ENCODE measurements around the gene BMF.

GRCh38 chr15:40066589-40066988 is 42.1 kb downstream of the BMF start:
- no peak for TF ChIP-seq GATA2 (IDR thresholded peaks at IDR 0.05; ENCODE audit: low read depth, low read length)
- TF ChIP-seq GATA3 (IDR thresholded peaks at IDR 0.05; ENCODE audit: low read depth, low read length): no peak
